Testis (tissue), 2 donors: ENCODE measurements around the gene FDX1.

ENCODE experiments used
- CTCF ChIP-seq, 3 experiments: fragments of 450-650 bp in 2 of 3; fragments of 200-600 bp in 1 of 3; sonication (generic) in 1 of 3; IDR thresholded peaks; one replicate each; pipeline ENCODE4 v1.5.1; 2016 to 2019; ENCODE audit warnings: antibody characterized with exemption in 3 of 3, mild to moderate bottlenecking in 2 of 3, moderate library complexity in 1 of 3
- POLR2A ChIP-seq: fragments of 450-650 bp; IDR thresholded peaks from one replicate; pipeline ENCODE4 v1.6.1; 2017; ENCODE audit warnings: antibody characterized with exemption, mild to moderate bottlenecking, moderate library complexity

GRCh38 chr11:110392056-110392455 is 37.7 kb upstream of the FDX1 start:
- no peak for TF ChIP-seq CTCF (IDR thresholded peaks at IDR 0.05)
- no peak for TF ChIP-seq POLR2A
